CD4-positive, alpha-beta T cell treated with Interferon alpha-2 for 1 hour (primary cell): Measurements from ENCODE around the gene NT5E.
A peak's percentile ranks its signal among the peaks of the same experiment; 100 is the strongest.
"Not testable (repeated sequence)": the region's sequence is repeated elsewhere in the genome, so short reads cannot be mapped to it uniquely, and the experiment has no call there.

Experiments used
- DNase-seq, 2 donors: peaks; one replicate each; pipeline ENCODE4 v3.0.0-alpha.2; 2020 to 2022

The NT5E gene

GRCh38 chr6:85494547-85495536, 45.0 kb downstream of the NT5E start:
- DNase-seq = no peak

DNA sequence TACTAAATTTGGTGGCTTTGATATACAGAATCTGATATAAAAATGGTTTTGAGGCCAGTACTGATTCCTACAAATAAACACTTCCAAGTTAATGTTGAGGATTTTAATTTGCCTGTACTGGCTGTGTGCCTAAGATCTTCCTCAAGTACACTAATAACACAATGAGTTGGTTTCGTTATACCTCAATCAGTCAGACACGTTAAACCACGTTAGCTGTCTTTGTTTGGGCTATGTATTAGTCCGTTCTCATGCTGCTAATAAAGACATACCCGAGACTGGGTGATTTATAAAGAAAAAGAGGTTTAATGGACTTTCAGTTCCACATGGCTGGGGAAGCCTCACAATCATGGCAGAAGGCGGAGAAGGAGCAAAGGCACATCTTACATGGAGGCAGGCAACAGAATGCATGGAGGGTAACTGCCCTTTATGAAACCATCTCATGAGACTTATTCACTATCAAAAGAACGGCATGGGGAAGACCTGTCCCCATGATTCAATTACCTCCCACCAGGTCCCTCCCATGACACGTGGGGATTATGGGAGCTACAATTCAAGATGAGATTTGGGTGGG, 46.2 kb downstream of the NT5E start:
- DNase-seq = no peak

- no peak for DNase-seq
Measured at GRCh38 chr6:85496856-85497255, 47.0 kb downstream of the NT5E start.

DNA sequence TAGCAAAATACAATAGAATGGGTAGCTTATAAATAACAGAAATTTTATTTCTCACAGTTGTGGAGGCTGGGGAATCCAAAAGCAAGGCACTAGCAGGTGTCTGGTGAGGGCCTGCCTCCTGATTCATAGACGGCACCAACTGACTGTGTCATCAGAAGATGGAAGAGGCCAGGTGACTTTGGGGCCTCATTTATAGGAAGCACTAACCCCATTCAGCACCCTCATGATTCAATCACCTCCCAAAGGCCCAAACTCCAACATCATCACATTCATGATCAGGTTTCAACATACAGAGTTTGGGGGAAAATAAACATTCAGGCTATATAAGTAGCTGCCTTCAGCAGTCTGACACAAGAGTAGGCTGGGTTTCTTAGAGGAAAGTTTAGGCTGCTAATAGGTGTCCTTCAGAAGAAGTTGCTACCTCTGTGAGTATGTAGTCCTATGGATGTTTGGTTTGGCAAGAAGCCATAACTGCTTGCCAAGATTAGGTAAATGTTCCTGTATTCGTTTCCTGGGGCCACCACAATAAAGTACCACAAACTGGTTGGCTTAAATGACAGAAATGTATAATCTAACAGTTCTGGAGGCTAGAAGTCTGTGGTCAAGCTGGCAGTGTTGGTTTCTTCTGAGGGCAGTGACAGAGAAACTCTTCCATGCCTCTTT, 48.8 kb downstream of the NT5E start:
- DNase-seq = peak in 1 of 2 donors; percentile 4

DNA sequence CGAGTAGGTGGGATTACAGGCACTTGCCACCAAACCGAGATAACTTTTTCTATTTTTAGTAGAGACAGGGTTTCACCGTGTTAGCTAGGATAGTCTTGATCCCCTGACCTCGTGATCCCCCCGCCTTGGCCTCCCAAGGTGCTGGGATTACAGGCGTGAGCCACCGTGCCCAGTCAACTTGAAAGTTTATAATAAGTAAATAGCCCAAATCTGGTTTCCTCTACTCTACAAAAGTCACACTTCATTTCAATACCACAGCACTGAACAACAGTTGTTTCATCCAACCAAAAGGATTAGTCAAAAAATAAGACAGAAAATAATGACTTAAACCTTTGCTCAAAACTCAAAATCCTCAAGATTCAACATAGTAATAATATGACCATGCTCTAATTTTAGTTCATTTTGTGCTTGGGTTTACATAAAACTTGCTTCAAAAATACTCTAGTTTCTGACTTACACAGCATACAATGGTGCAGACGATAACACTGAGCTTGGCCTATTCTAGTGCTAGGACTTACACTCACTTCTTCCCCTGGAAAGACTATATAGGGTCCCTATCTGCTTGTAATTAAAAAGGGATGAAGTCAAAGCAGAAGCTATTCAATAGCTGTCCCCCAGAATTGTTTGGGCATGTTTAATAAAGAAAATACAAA, 56.7 kb downstream of the NT5E start:
- DNase-seq = no peak

- DNase-seq = no peak
Measured at GRCh38 chr6:85516168-85516567, 66.3 kb downstream of the NT5E start.

GRCh38 chr6:85524281-85524680, 74.4 kb downstream of the NT5E start:
- DNase-seq = not testable (repeated sequence)

- peak in 1 of 2 donors; percentile 1 for DNase-seq
Measured at GRCh38 chr6:85537055-85537494, 87.2 kb downstream of the NT5E start.

DNA sequence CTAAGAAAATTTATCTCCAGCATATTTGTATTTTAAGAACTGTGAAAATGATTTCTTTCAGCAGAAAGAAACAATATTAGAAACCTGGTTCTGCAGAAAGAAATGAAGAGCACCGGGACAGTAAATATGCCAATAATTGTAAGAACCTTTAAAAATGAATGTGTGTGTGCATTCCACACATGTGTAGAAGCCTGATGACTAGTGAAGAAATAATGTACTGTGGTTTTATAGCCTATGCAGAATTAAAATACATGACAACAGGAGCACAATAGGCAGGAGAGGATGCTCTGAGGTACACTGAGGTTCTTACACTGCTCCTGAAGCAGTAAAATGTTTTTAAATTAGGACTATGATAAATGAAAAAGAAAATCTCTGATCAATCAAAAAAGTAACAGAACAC, 94.9 kb downstream of the NT5E start:
- no peak for DNase-seq
